ENCODE measurements around the gene CDV3.

Gene CDV3

DNA sequence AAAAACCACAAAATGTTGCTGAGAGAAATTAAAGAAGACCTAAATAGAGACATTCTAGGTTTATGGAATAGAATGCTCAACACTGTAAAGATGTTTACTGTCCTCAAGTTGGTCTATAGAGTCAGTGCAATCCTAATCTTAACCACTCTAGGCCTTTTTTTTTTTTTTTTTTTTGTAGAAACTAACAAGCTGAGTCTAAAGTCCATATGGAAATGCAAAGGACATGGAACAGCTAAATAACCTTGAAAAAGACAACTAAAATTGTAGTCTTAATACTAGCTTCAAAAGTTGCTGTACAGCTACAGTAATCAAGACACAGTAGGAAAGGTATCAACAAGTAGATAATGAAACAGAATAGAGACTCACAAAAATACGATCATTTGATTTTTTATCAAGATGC, 32.9 kb downstream of the CDV3 start:
- DNase-seq (ENCODE audit: low read depth): no peak

DNA sequence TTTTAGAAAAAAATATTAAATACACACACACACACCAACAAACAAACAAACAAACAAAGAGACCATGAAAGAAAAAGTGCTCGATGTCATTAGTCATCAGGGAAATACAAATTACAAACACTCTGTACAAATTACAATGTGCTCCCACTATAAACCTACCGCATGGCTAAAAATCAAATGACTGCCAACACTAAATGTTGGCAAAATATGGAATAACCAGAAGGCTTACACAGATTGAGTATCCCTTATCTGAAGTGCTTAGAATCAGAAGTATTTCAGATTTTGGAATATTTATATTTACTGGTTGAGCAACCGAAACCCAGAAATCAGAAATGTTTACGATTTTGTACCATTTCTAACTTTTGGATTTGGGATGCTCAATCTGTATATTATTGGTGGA, 33.4 kb downstream of the CDV3 start:
- DNase-seq (ENCODE audit: low read depth): no peak

DNA sequence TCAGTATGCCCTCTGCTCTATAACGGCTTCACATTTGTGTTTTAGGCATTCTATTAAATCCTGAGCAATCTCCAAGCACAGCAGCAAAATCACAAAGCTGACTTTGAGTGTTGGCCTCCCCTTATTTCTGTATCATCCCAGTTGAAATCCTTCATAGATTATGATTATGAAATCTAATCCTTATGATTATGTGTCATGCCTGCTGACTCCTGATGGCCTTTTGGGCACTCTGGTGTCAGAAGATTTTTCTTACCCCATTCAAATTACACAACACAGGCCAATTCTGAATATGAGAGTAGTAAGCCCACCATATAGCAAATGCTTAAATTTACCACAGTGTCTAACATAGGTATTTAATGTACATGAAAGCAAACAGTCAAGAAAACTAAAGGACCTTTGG, 34.3 kb downstream of the CDV3 start:
- no peak for DNase-seq (ENCODE audit: low read depth)

DNA sequence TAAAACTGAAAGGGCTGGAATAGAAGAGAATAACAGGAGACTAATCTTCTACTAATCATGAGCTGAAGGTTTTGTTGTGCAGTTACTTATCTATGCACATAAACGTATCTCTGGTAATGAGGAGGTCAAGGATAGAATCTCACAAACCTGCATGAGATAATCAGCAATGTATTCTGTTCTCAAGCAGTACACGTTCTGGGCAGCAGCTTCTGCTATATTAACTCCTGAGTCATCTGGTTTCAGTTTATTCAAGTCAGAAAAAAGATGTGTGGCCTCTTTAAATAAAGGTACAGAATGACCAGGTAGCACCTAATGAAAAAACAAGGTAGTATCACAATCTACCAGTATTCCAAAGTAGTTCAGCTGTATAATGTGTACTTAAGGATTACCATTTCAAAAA, 34.9 kb downstream of the CDV3 start:
- no peak for DNase-seq (ENCODE audit: low read depth)

DNA sequence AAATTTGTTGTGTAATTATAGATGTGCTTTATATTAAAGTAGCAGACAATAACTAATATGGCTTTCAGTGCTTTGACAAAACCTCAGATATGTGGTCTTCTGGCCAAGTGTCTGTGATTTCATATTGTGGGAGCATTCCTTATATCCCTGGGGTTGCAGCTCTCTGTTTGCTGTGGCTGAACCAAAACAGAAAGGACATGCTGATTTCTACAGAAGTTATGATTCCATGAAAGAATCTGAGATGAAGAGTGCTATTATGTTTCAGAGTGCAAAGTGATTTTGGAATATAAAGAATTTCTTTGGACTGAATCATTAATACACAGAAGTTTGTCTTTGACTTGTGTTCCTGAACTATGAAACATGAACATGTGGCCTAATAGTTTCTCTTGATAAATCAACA, 36.5 kb downstream of the CDV3 start:
- no peak for DNase-seq (ENCODE audit: low read depth)

DNA sequence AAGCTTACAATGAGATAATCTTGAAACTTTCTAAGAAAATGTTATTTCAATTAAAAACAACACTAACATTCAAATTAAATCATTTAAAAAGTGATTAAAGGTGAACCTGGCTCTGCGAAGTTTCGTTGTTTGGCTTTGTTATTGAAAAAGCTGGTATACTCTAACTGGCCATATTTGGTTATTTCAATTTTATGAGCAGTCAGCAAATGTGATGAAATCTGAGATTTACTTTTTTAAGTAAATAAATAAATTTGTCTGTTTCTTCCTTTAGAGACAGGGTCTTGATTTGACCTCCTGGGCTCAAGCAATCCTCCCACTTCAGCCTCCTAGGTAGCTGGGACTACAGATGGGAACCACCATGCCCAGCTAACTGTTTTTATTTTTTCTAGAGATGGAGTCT, 38.0 kb downstream of the CDV3 start:
- DNase-seq (ENCODE audit: low read depth): no peak

DNA sequence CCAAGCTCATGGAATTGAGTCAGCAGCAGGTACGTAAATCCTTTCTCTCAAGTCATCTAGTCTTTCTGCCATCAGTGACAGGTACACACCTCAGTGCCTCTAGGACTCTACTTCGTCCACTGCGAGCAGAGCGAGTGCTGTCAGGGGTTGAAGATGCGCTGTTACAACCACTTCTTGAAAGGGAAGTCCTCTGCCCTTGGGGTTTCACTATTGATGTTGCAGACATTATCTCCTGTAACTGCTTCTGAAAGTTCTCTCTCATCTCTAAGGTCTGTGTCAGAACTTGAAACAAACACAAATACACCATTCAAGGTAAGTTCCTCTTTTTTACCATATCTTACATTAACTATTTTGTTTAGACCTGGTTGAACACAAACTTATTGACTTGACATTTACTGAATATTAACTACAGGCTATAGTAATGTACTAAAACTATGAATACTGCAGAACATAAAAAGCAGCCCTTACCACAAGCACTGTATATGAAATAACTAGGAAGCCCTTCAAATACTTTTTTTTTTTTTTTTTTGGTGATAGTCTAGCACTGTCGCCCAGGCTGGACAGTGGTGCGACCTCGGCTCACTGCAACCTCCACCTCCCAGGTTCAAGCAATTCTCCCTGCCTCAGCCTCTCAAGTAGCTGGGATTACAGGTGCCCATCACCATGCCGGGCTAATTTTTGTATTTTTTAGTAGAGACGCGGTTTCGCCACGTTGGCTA, 46.7 kb downstream of the CDV3 start:
- DNase-seq (ENCODE audit: low read depth): no peak

DNA sequence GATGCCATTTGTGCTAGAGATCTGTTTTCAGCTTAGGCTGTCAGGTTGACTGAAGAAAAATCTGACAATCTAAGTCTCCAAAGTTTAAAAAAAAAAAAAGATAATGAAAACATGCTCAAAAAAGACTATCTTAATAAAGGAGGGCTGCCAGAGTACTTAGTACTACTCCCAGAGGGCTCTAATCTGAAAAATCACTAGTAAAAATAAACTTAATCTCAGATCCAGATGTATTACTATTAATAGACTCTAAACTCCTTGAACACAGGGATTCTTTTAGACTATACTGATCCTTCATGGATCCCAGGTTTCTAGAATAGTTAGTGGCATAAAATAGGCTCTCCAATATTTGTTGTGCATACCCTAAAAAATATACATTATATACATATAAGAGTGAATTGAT, 54.3 kb downstream of the CDV3 start:
- no peak for DNase-seq (ENCODE audit: low read depth)

DNA sequence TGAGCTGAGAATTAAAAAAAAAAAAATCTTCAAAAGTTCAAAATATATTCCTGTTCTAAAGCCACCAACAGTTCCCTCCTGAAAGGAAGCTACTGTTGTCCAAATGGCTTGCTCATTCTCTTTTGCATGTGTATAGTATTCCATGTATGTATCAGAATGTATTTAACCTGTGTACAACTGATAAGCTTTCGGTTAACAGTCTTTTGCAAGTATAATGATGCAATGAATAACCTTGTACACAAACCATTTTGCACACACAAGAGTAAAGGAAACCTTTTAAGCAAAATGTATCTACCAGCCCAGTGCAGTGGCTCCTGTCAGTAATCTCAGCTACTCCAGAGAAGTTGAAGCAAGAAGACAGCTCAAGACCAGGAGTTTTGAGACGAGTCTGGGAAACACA, 55.7 kb downstream of the CDV3 start:
- DNase-seq (ENCODE audit: low read depth): no peak

DNA sequence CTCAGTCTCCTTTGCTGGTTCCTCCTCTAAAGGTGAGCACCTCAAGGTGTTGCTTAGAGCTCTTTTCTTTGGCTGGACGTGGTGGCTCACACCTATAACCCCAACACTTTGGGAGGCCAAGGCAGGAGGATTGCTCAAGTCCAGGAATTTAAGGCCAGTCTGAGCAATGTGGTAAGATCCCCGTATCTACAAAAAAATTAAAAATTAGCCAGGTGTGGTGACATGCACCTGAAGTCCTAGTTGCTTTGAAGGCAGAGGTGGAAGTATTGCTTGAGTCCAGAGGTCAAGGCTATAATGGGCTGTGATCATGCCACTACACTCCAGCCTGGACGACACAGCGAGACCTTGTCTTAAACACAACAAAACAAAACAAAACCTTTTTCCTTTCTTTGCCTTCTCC, 60.0 kb downstream of the CDV3 start:
- DNase-seq (ENCODE audit: low read depth): no peak
